Osteoblast (primary cell): ENCODE measurements around the gene STX16. TPM values are rescaled to one million over a fixed set of nuclear protein-coding genes. Genes with fewer than 3 reads are reported as not detected.
A peak's percentile ranks its signal among the peaks of the same experiment; 100 is the strongest.
"Not testable (repeated sequence)": the region's sequence is repeated elsewhere in the genome, so short reads cannot be mapped to it uniquely, and the experiment has no call there.

Source experiments
- DNase-seq: peaks from one replicate; pipeline ENCODE4 v3.0.0; 2011; ENCODE audit warnings: low spot score, mixed read lengths; ENCODE audit not compliant: insufficient read length; ENCODE audit errors: missing footprints
- H2AFZ ChIP-seq: 2 replicates; pipeline ENCODE4 v1.6.0; 2011; ENCODE audit warnings: mild to moderate bottlenecking, low read length
- H3K27ac ChIP-seq: 2 replicates; pipeline ENCODE4 v1.5.1; 2011; ENCODE audit warnings: mild to moderate bottlenecking, low read depth, low read length, moderate library complexity
- H3K27me3 ChIP-seq: 2 replicates; pipeline ENCODE4 v1.6.0; 2012; ENCODE audit warnings: mild to moderate bottlenecking, control low read depth, inconsistent platforms, low read length, moderate library complexity; ENCODE audit not compliant: insufficient read depth
- H3K36me3 ChIP-seq: 2 replicates; pipeline ENCODE4 v1.5.1; 2011; ENCODE audit warnings: mild to moderate bottlenecking, low read length, control low read depth, moderate library complexity; ENCODE audit not compliant: insufficient read depth
- H3K4me1 ChIP-seq: 2 replicates; pipeline ENCODE4 v1.5.1; 2011; ENCODE audit warnings: mild to moderate bottlenecking, low read length, control low read depth, moderate library complexity; ENCODE audit not compliant: insufficient read depth
- H3K4me2 ChIP-seq: 2 replicates; pipeline ENCODE4 v1.6.0; 2011; ENCODE audit warnings: mild to moderate bottlenecking, low read length; ENCODE audit not compliant: insufficient read depth
- H3K4me3 ChIP-seq: fragments of 200-600 bp; sonication (generic); 3 replicates; pipeline ENCODE4 v1.5.1; 2012; ENCODE audit warnings: mild to moderate bottlenecking, low read length, inconsistent platforms; ENCODE audit not compliant: insufficient read depth
- H3K79me2 ChIP-seq: 2 replicates; pipeline ENCODE4 v1.6.0; 2012; ENCODE audit warnings: mild to moderate bottlenecking, low read length, control low read depth, inconsistent platforms; ENCODE audit not compliant: insufficient read depth
- H3K9me3 ChIP-seq: 2 replicates; pipeline ENCODE4 v1.5.1; 2011; ENCODE audit warnings: low read depth, low read length, control low read depth
- H4K20me1 ChIP-seq: 2 replicates; pipeline ENCODE4 v1.6.0; 2012; ENCODE audit warnings: mild to moderate bottlenecking, low read length, control low read depth; ENCODE audit not compliant: insufficient read depth
- total RNA-seq: library from RNA; depleted of rRNA; stranded (reverse); fragments of >200 nt; gene quantifications from 2 replicates; pipeline ENCODE4 v1.2.3, GENCODE V29; 2012
- TF ChIP-seq, protein P1 (sequence below): IDR thresholded peaks from 2 replicates; pipeline ENCODE4 v1.5.1; 2011; ENCODE audit warnings: mild to moderate bottlenecking, low read depth, low read length, moderate library complexity; ENCODE audit errors: extremely low read depth

The STX16 gene
- total RNA-seq, 1 donor, result 28.6 TPM

DNA sequence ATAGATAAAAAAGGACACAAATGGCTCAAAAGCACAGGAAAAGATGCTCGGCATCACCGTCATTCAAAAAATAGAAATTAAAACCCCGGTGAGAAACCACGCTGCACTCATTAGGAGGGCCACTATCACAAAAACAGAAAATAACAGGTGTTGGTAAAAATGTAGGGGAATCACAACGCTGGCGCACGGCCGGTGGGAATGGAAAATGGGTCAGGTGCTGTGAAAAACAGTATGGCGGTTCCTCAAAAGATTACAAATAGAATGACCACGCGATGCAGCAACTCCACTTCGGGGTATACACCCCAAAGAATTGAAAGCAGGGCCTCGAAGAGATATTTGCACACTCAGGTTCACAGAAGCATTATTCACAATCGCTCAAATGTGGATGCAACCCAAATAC, 69.8 kb downstream of the STX16 start:
- no peaks in the 10 kb centered on the region for H3K4me1 ChIP-seq
- H3K27me3 ChIP-seq, result peaks cover 32% of the 10 kb centered on the region
- no peak for DNase-seq
- no peak overlapping the region for H3K4me3 ChIP-seq
- no peak overlapping the region for H3K4me2 ChIP-seq
- H3K9me3 ChIP-seq, result no peaks in the 10 kb centered on the region
- no peak overlapping the region for H3K27ac ChIP-seq
- TF ChIP-seq, protein P1, sequence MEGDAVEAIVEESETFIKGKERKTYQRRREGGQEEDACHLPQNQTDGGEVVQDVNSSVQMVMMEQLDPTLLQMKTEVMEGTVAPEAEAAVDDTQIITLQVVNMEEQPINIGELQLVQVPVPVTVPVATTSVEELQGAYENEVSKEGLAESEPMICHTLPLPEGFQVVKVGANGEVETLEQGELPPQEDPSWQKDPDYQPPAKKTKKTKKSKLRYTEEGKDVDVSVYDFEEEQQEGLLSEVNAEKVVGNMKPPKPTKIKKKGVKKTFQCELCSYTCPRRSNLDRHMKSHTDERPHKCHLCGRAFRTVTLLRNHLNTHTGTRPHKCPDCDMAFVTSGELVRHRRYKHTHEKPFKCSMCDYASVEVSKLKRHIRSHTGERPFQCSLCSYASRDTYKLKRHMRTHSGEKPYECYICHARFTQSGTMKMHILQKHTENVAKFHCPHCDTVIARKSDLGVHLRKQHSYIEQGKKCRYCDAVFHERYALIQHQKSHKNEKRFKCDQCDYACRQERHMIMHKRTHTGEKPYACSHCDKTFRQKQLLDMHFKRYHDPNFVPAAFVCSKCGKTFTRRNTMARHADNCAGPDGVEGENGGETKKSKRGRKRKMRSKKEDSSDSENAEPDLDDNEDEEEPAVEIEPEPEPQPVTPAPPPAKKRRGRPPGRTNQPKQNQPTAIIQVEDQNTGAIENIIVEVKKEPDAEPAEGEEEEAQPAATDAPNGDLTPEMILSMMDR, result no peak
- no peak overlapping the region for H2AFZ ChIP-seq
- no peaks in the 10 kb centered on the region for H4K20me1 ChIP-seq
- no peaks in the 10 kb centered on the region for H3K79me2 ChIP-seq
- no peaks in the 10 kb centered on the region for H3K36me3 ChIP-seq

DNA sequence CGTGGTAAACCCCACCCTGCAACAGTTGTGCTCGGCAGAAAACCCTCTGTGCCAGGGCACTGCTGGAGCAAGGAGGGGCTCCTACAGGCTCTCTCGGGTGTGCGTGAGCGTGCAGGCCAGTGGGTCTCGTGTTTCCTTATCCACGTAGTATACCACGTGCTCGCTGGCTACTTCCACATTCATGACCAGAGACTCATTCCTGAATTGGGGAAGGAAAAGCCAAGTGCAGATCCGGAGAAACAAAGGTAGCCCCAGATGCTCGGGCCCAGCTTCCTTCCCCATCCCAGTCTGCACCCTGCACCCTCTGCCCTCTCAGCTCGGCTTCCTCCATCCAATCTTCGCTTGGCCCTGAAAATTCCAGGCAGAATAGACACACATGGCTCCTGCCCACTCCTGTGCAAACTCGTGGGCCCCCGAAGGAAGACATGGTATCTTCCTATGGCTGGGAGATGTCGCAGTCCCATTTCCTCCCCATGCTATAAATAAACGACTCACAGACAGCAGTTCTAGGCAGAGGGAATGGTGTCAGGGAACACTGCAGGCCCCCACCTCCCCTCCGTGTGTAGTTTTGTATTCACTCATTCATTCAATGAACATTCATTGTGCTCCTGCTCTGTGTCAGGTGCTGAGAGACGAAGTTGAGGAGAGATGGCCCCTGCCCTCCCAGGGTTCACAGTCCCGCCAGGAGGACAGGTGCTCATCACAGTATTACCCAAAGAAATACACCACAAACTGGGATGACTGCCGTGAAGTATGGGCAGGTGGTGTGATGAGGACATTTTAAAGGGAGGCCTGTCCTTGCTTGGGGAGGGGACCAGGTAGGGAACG, 71.1 kb downstream of the STX16 start:
- Histone ChIP-seq H3K27me3 (peaks cover 32% of the 10 kb centered on the region), H4K20me1 (no peaks in the 10 kb centered on the region), H3K4me3 (no peak overlapping the region), H3K27ac (no peak overlapping the region), H2AFZ (no peak overlapping the region), H3K9me3 (no peaks in the 10 kb centered on the region), H3K36me3 (no peaks in the 10 kb centered on the region), H3K4me2 (no peak overlapping the region), H3K79me2 (no peaks in the 10 kb centered on the region), H3K4me1 (no peaks in the 10 kb centered on the region)
- DNase-seq, result peak; percentile 47
- TF ChIP-seq, protein P1, result no peak

DNA sequence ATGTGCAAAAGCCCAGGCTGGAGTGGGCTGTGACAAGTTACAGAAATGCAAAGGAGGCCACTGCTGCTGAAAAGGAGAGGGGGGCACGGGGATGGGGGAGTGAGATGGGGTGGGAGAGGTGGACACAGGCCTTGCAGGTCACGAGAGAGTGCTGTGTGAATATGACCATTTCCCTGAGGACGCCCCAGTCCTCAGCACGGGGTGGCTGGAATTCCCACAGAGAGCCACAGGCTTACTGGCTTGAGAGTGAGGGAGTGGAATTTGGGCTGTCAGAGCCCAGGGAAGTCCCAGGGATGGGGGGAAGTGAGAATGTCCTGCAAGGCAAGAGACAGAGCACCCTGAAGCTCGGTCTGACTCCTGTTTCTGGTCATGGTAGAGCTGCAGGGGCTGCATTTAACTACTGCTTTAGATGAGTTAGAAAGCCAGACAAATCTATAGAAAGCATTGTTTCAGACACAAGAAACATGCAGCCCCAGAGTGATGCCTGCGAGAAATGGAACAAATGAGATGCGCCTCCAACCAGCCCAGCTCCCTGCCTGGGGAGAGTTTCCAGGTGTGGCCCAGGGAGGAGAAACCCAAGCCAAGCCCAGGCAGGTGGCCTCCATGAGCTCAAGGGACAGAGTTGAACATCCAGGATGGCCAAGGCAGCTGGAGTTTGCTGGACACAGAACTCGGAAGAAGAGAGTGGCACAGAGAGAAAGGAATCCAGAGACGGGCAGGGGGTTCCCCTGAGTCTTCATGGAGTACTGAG, 72.0 kb downstream of the STX16 start:
- H3K27ac ChIP-seq, result no peak overlapping the region
- no peak for DNase-seq
- no peaks in the 10 kb centered on the region for H3K79me2 ChIP-seq
- H4K20me1 ChIP-seq, result no peaks in the 10 kb centered on the region
- no peak overlapping the region for H3K4me2 ChIP-seq
- TF ChIP-seq, protein P1, result no peak
- H2AFZ ChIP-seq, result no peak overlapping the region
- H3K36me3 ChIP-seq, result no peaks in the 10 kb centered on the region
- no peaks in the 10 kb centered on the region for H3K9me3 ChIP-seq
- no peak overlapping the region for H3K4me3 ChIP-seq
- peaks cover 32% of the 10 kb centered on the region for H3K27me3 ChIP-seq
- no peaks in the 10 kb centered on the region for H3K4me1 ChIP-seq

DNA sequence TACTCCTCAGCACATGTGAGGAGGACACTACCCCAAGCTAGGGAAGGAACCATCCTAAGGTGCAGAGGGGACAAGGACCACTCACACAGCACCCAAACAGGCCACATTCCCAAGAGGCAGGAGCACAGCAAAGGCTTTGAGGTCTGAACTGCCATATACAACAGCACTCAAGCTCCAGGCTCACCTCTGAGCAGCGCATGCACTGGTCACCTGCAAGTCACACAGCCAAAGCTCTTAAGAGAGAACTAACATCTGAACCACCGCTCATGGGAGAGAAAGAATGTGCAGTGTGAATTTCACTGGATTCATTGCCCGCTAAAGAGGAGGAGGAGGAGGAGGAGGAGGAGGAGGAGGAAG, 72.5 kb downstream of the STX16 start:
- Histone ChIP-seq H3K27ac (no peak overlapping the region), H3K4me3 (no peak overlapping the region), H3K4me1 (no peaks in the 10 kb centered on the region), H3K27me3 (peaks cover 32% of the 10 kb centered on the region), H3K9me3 (no peaks in the 10 kb centered on the region), H3K36me3 (no peaks in the 10 kb centered on the region), H2AFZ (no peak overlapping the region), H3K79me2 (no peaks in the 10 kb centered on the region), H4K20me1 (no peaks in the 10 kb centered on the region), H3K4me2 (no peak overlapping the region)
- DNase-seq, result peak; percentile 19
- TF ChIP-seq, protein P1, result no peak

DNA sequence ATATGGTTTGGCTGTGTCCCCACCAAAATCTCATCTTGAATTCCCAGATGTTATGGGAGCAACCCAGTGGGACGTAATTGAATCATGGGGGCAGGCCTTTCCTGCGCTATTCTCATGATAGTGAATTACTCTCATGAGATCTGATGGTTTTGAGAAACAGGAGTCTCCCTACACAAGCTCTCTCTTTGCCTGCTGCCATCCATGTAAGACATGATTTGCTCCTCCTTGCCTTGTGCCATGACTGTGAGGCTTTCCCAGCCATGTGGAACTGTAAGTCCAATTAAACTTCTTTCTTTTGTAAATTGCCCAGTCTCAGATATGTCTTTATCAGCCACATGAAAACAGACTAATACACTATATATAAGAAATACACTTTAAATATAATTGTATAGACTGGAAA, 75.1 kb downstream of the STX16 start:
- H3K4me1 ChIP-seq, H4K20me1 ChIP-seq, H3K79me2 ChIP-seq, H2AFZ ChIP-seq, DNase-seq, H3K27ac ChIP-seq, H3K4me2 ChIP-seq, H3K36me3 ChIP-seq, H3K9me3 ChIP-seq, H3K4me3 ChIP-seq: not testable (repeated sequence)
- peaks cover 23% of the 10 kb centered on the region for H3K27me3 ChIP-seq
